Limb (tissue), 2 donors: Measurements from ENCODE around the gene DUSP3.
"Not testable (repeated sequence)": the region's sequence is repeated elsewhere in the genome, so short reads cannot be mapped to it uniquely, and the experiment has no call there.

Source experiments
- DNase-seq, 2 donors: peaks; one replicate each; pipeline ENCODE4 v3.0.0-alpha.2; 2016; ENCODE audit errors: extremely low spot score in 2 of 2

DUSP3 gene

GRCh38 chr17:43801844-43802243 lies 23.1 kb upstream of the DUSP3 start:
- no peak for DNase-seq

GRCh38 chr17:43800736-43801135 lies 22.0 kb upstream of the DUSP3 start:
- DNase-seq, result no peak

- no peak for DNase-seq
These were observed 20.3 kb upstream of the DUSP3 start for GRCh38 chr17:43799047-43799446.

- not testable (repeated sequence) for DNase-seq
These were observed 19.2 kb upstream of the DUSP3 start for GRCh38 chr17:43798024-43798423.

GRCh38 chr17:43792668-43793067 lies 13.9 kb upstream of the DUSP3 start:
- DNase-seq, result not testable (repeated sequence)

GRCh38 chr17:43791589-43791988 lies 12.8 kb upstream of the DUSP3 start:
- peak in 1 of 2 donors; percentile 56 for DNase-seq

- no peak for DNase-seq
These were observed 11.6 kb upstream of the DUSP3 start for GRCh38 chr17:43790311-43790940.

GRCh38 chr17:43789482-43789881 lies 10.7 kb upstream of the DUSP3 start:
- DNase-seq, result no peak

GRCh38 chr17:43788540-43788939 lies 9.8 kb upstream of the DUSP3 start:
- DNase-seq, result no peak

- DNase-seq, result no peak
These were observed 9.0 kb upstream of the DUSP3 start for GRCh38 chr17:43787728-43788127.

- peak in 1 of 2 donors; percentile 30 for DNase-seq
These were observed 5.9 kb upstream of the DUSP3 start for GRCh38 chr17:43784628-43785101.

- DNase-seq, result no peak
These were observed 5.3 kb upstream of the DUSP3 start for GRCh38 chr17:43784068-43784467.

- no peak for DNase-seq
These were observed 4.3 kb upstream of the DUSP3 start for GRCh38 chr17:43782913-43783680.

GRCh38 chr17:43780135-43780534 lies 1.4 kb upstream of the DUSP3 start, which contains the start of gene CFAP97D1:
Gene CFAP97D1 (plus strand): TSS chr17:43780435. CDS start chr17:43780463, 28 bp downstream.
- peak in 1 of 2 donors; percentile 26 for DNase-seq

GRCh38 chr17:43779145-43780125 lies 658 bp upstream of the DUSP3 start:
- DNase-seq, result peak in 1 of 2 donors; percentile 29

GRCh38 chr17:43774304-43775250 lies 4.2 kb downstream of the DUSP3 start:
- DNase-seq, result no peak

GRCh38 chr17:43772877-43773648 lies 5.7 kb downstream of the DUSP3 start:
- DNase-seq, result no peak

- DNase-seq, result no peak
These were observed 7.3 kb downstream of the DUSP3 start for GRCh38 chr17:43771463-43771862.

- no peak for DNase-seq
These were observed 7.8 kb downstream of the DUSP3 start for GRCh38 chr17:43770957-43771356.

GRCh38 chr17:43769859-43770258 lies 8.9 kb downstream of the DUSP3 start:
- DNase-seq, result no peak
